Astrocyte of the hippocampus (primary cell): ENCODE results near the gene NLRP2B.
"Not testable (repeated sequence)": the region's sequence is repeated elsewhere in the genome, so short reads cannot be mapped to it uniquely, and the experiment has no call there.

ENCODE experiments used
- DNase-seq: peaks from one replicate; pipeline ENCODE4 v3.0.0; 2011; ENCODE audit warnings: low read depth, low spot score

Gene NLRP2B

GRCh38 chrX:57680160-57680559 is at the start of gene NLRP2B:
Gene NLRP2B, minus strand, starts transcription at chrX:57680260.
- DNase-seq = no peak

DNA sequence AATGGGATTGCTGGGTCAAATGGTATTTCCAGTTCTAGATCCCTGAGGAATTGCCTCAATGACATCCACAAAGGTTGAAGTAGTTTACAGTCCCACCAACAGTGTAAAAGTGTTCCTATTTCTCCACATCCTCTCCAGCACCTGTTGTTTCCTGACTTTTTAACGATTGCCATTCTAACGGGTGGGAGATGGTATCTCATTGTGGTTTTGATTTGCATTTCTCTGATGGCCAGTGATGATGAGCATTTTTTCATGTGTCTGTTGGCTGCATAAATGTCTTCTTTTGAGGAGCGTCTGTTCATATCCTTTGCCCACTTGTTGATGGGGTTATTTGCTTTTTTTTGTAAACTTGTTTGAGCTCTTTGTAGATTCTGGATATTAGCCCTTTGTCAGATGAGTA is 45.9 kb upstream of the NLRP2B start:
- not testable (repeated sequence) for DNase-seq

DNA sequence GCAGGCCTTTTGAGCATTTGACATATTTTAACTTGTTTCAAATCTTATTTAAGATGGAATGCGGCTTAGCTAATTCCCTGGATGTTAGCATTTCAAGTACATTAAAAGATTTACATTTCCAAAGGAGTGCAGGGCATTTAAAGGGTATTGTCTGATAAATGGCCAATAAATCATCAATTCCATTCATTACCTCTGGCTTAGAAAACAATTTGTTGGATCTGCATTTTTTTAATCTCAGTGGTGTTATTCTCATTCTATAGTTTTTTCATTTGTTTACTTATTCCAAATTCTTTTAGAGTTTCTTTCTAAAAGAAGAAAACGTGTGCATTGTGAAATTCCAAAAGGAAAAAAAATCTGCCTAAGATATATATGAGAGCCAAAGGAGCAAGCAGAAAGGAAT is 1.3 kb upstream of the NLRP2B start:
- no peak for DNase-seq

GRCh38 chrX:57678686-57679428 is 1.2 kb downstream of the NLRP2B start:
- no peak for DNase-seq

GRCh38 chrX:57677132-57677858 is 2.8 kb downstream of the NLRP2B start:
- no peak for DNase-seq

GRCh38 chrX:57675320-57675719 is 4.7 kb downstream of the NLRP2B start:
- no peak for DNase-seq

DNA sequence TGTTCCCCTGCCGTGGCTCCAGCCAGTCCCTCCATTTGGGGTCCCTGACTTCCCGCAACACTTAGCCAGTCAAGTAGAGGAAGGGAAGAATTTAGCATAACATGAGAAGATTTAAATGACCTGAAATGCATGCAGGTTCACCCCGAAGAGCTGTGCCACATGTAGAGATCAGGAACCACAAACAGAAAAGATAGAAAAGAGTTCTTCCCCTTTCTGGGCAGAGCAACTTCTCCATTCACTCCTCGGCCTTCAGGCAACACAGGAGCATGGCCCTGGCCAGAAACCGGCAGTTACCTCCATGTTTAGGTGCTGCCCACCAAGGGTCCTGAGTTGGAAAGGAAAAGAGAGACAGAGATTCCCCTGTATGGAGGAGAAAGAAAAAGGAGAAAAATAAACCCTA is 5.2 kb downstream of the NLRP2B start:
- no peak for DNase-seq

DNA sequence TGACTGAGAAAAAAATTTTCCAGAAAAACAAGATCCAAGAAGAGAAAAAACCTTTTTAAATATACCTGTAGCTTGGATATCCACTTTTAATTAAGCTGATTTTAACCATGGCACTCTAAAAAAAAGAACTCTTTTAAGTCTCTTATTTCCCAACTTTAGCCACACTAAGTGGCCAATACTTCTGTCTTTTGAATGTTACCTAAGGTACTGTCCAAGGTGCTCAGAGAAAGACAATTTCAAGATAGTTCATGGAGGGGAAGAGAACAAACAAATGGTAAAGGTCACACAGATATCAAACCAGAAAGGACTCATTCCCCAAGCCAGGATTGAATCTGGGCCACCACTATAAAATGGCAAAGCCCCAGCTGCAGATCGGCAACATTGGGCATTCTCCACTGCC is 10.1 kb downstream of the NLRP2B start:
- DNase-seq = no peak

DNA sequence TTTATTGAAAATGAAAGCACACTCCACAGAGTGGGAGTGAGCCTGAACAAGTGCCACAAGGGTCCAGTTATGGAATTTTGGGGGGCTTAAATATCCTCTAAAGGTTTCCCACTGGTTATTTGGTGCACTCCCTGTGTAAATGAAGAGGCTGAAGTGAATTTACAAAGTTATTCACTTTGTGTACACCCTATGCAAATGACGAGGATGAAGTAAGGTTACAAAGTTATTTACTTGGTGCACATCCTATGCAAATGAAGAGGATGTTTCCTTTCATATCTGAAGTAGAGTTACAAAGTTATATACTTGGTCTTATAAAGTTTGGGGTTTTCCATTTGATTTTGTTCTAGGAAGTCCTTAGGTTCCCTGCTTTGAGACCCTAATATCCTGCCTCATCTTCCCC is 13.1 kb downstream of the NLRP2B start:
- no peak for DNase-seq

DNA sequence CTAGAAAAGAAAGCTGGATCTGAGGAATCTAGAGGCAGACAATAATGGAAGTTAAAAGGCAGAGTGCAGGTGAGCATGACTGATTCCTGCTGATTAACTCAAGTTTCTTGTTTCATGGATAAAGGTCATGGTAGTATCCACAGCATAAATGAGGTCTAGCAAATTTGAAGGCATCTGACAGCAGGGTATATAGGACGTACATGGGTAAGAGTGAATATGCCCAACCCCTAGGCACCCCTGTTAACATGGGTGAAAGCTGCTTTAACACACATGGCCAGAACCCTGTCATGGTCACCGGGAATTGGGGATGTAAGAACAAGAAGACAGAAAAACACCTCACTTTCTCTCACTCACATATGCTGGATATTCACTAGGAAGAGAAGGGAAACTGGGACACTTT is 25.0 kb downstream of the NLRP2B start:
- no peak for DNase-seq

DNA sequence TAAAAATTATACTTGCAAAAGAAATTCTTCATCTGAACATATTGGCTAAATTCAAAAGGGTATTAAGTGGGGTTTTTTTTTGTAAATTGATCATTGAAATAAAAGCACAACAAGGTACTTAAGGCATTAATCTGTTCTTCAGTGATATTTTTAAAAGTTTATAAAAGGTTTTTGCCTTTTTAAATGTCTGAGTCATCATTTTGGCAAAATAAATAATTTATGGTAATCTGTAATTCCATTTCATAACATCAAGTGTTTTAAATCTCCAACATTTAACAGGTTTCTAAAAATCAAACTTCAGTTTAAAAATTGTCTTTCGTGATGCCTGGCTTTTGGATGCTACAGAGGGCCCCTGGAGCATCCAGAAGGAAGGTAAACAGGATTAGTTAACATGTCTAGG is 27.4 kb downstream of the NLRP2B start:
- no peak for DNase-seq

DNA sequence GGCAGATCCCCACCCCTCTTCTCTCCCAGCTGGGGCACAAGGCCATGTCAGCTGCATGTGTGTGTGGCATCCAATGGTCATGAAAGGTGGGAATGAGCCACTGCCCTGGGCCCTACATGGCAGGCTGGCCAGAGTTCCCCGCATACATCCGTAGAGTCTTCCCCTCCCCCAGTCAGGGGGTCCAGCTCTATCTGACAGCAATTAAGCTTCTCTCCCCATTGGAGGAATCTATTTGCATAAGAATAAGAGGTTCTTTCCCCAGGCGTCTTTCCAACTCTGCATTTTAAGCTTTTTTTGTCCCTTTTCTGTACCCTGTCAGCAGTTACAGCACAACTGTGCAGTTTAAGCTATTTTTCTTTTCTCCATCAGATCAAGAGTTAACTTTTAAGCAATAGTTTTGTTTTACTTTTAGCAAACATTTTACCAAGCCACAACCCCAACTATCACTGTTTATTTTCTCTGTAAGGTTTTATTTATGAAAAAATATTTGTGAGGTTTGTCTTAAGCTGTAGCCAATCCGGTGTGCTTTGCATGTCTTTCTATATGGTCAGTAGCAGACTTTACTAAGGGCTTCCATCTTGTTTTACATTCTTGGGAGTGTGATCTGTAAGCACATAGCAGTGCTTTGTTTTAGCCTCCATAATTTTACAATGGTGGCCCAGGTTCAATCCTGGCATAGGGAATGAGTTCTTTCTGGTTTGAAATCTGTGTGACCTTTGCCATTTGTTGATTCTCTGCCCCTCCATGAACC is 28.7 kb downstream of the NLRP2B start:
- no peak for DNase-seq

DNA sequence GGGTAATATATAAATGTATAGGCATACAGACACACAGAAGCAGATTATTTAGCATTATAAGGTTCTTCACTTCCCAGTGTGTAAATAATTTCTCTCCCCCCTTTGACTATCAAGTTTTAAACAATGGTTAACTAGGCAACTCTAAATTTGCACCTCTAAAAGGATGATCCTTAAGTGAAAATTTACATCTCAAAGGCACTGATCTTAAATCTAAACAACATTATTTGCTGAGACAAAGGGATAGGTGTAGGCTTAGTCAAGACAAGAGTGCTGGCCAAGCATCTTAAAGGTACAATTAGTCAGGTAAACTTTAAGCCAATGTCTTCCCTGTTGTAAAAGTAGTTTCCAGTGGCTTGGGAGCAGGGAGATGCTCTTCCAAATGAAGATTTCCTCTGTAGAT is 33.0 kb downstream of the NLRP2B start:
- DNase-seq = no peak

- DNase-seq = no peak
Measured at GRCh38 chrX:57643698-57644097, 36.4 kb downstream of the NLRP2B start.

DNA sequence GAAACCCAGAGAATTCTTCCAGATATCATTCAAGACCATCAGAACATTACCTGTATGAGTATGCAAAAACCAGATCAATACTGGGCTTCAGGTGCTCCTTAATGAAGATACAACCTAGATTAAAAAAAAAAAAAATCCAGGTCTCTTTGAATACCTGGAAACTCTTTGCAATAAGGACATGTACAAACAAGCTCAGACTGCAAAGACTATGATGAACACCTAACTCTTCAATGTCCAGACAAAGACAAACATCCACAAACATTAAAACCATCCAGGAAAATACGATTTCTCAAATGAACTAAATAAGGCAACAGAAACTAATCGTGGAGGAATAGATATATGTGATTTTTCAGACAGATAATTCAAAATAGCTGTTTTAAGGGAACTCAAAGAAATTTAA is 38.7 kb downstream of the NLRP2B start:
- DNase-seq = no peak

DNA sequence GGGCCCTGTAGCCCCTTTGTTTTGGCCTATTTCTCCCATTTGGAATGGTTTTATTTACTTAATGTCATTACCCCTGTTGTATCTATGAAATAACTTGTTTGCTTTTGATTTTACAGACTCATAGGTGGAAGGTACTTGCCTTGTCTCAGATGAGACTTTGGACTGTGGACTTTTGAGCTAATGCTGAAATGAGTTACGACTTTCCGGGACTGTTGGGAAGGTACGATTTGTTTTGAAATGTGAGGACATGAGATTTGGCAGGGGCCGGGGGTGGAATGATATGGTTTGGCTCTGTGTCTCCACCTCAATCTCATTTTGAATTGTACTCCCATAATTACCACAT is 39.4 kb downstream of the NLRP2B start:
- no peak for DNase-seq

DNA sequence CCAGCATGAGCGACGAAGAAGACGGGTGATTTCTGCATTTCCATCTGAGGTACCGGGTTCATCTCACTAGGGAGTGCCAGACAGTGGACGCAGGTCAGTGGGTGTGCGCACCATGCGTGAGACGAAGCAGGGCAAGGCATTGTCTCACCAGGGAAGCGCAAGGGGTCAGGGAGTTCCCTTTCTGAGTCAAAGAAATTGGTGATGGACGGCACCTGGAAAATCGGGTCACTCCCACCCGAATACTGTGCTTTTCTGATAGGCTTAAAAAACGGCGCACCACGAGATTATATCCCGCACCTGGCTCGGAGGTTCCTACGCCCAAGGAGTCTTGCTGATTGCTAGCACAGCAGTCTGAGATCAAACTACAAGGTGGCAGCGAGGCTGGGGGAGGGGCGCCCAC is 50.6 kb downstream of the NLRP2B start:
- not testable (repeated sequence) for DNase-seq
